Activated naive CD8-positive, alpha-beta T cell treated with anti-CD3 and anti-CD28 coated beads for 36 hours (primary cell): ENCODE results near the gene MCAM. TPM values are rescaled to one million over a fixed set of nuclear protein-coding genes. Genes with fewer than 3 reads are reported as not detected.

ENCODE experiments used
- DNase-seq: peaks from one replicate; pipeline ENCODE4 v3.0.0; 2021
- H3K27ac Mint-ChIP-seq: one replicate; pipeline ENCODE4 v1.8.0; 2022; ENCODE audit warnings: mild to moderate bottlenecking, moderate library complexity, mixed read lengths
- H3K27me3 Mint-ChIP-seq: one replicate; pipeline ENCODE4 v1.8.0; 2022; ENCODE audit warnings: mild to moderate bottlenecking, mixed read lengths
- H3K36me3 Mint-ChIP-seq: one replicate; pipeline ENCODE4 v1.8.0; 2021; ENCODE audit warnings: mild to moderate bottlenecking, mixed read lengths
- H3K4me1 Mint-ChIP-seq: one replicate; pipeline ENCODE4 v1.8.0; 2021; ENCODE audit warnings: mixed read lengths
- H3K4me3 Mint-ChIP-seq: one replicate; pipeline ENCODE4 v1.8.0; 2022; ENCODE audit warnings: mild to moderate bottlenecking, moderate library complexity, mixed read lengths
- H3K9me3 Mint-ChIP-seq: one replicate; pipeline ENCODE4 v1.8.0; 2022; ENCODE audit warnings: mixed read lengths
- total RNA-seq, 2 experiments: library from RNA; stranded (reverse); gene quantifications; one replicate each; pipeline ENCODE4 v1.2.3, GENCODE V29; 2021

Gene MCAM
- 1 to 10 TPM; 8.9 to 9.9 TPM for total RNA-seq

DNA sequence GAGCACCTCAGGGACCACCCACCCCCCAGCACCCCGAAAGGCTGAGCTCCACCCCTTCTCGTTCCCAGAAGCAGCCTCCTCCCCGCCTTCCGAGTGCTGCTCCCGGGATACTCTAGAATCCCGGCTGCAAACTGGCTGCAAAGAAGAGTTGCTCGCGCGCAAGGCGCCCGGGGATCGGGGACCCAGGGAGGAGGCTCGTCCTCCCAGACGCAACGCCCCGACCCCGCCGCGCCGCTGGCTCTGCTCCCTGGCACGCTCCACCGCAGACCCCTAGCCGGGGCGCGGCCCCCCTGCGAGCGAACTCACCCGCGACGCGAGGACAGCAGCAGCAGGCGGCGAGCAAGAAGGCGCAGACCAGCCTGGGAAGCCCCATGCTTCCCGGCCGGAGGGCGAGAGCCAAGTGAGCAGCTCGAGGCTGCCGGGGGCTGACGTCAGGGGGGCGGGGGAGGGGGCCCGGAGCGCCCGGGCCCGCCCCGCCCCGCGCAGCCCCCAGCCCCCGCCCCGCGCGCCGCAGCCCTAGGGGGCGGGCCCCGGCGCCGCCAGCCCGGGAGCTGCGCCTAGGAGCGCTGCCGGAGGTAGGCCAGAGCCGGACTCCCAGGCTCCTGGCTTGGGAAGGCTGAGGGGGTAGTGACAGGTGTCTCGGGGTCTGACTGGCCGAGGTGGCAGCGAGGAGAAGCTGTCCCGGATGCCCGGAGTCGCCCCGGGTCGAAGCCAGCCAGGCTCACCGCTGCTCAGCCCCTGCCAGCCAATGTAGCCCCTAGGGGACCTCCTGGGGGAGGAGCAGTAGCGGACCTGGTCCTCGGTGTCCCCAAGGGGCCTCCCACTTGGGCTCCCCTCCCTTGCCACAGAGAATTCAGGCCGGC lies at the start of gene MCAM:
Gene MCAM (minus strand): TSS at position 402 of the 863 bp plus-strand sequence. CDS start 29 bp downstream, at position 373.
- no peak for DNase-seq

GRCh38 chr11:119365071-119365591 lies 48.2 kb upstream of the MCAM start:
- no peak for DNase-seq
- H3K36me3 Mint-ChIP-seq, result no peaks in the 10 kb centered on the region
- no peak overlapping the region for H3K4me3 Mint-ChIP-seq
- no peak overlapping the region for H3K27ac Mint-ChIP-seq
- H3K4me1 Mint-ChIP-seq, result peaks cover 5% of the 10 kb centered on the region
- no peaks in the 10 kb centered on the region for H3K9me3 Mint-ChIP-seq
- H3K27me3 Mint-ChIP-seq, result peaks cover 69% of the 10 kb centered on the region

More for the DNA sequence above, at the start of gene MCAM:
- peaks cover 19% of the 10 kb centered on the region for H3K4me1 Mint-ChIP-seq
- H3K36me3 Mint-ChIP-seq, result no peaks in the 10 kb centered on the region
- no peak within 1 kb of the TSS for H3K27ac Mint-ChIP-seq
- no peaks in the 10 kb centered on the region for H3K9me3 Mint-ChIP-seq
- peak within 1 kb of the TSS; percentile 77 for H3K4me3 Mint-ChIP-seq
- peaks cover 30% of the 10 kb centered on the region for H3K27me3 Mint-ChIP-seq

DNA sequence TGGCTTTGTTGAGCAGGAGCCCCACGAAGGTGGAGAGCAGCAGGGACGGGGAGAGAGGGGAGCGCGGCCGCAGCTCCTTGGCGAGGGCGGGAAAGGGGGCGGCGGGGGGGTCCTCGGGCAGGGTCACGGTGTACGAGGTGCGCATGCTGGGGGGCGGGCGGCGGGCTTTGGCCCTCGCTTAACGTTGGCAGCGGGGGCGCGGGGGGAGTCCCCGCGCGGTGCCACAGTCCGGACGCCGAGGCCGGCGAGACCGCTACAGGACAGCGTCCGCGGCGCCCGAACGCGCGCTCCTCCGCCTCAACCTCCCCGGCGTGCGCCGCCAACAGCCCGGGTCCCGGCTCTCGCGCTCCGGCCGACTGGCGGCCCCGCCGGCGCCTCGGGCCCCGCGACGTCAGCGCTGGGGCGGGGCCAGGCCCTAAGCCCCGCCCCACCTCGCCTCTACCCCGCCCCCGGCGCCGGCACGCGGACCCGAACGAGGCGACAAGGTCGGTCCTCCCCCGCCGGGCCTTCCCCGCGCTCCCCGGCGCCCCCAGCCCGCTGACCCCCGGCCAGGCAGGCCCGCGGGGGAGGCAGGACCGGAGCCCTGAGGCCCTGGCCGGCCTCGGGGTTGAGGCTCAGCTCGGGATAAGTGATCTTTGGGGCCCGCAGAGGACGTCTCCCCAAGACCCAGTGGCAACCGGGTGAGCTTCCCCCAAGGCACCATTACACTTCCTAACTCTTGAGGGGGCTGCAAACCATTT lies 47.1 kb upstream of the MCAM start:
- no peaks in the 10 kb centered on the region for H3K36me3 Mint-ChIP-seq
- H3K27me3 Mint-ChIP-seq, result peaks cover 60% of the 10 kb centered on the region
- no peaks in the 10 kb centered on the region for H3K9me3 Mint-ChIP-seq
- peak; percentile 71 for DNase-seq
- no peak overlapping the region for H3K27ac Mint-ChIP-seq
- peaks cover 5% of the 10 kb centered on the region for H3K4me1 Mint-ChIP-seq
- no peak overlapping the region for H3K4me3 Mint-ChIP-seq

GRCh38 chr11:119363081-119363850 lies 46.3 kb upstream of the MCAM start:
- H3K27ac Mint-ChIP-seq, result no peak overlapping the region
- no peak for DNase-seq
- no peaks in the 10 kb centered on the region for H3K36me3 Mint-ChIP-seq
- no peak overlapping the region for H3K4me3 Mint-ChIP-seq
- peaks cover 5% of the 10 kb centered on the region for H3K4me1 Mint-ChIP-seq
- peaks cover 54% of the 10 kb centered on the region for H3K27me3 Mint-ChIP-seq
- H3K9me3 Mint-ChIP-seq, result no peaks in the 10 kb centered on the region

DNA sequence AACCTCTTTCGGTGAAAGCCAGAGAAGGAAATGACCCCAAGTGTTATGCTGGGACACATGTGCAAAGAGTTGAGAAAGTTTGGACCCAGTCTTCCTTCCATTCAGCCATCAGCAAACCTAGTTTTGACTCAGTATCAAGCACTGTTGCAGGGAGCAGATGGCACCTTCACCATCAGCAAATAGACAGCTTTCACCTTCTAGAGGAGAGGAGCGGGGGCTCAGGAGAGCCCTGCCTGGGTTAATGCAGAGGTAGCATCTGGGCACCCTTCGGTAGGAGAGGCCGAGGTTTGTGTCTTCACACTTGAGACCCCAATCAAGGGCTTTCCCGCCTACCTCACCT lies 45.8 kb upstream of the MCAM start:
- no peak for DNase-seq
- Mint-ChIP-seq H3K36me3 (no peaks in the 10 kb centered on the region), H3K27me3 (peaks cover 53% of the 10 kb centered on the region), H3K9me3 (no peaks in the 10 kb centered on the region), H3K27ac (no peak overlapping the region), H3K4me1 (peaks cover 5% of the 10 kb centered on the region), H3K4me3 (no peak overlapping the region)

DNA sequence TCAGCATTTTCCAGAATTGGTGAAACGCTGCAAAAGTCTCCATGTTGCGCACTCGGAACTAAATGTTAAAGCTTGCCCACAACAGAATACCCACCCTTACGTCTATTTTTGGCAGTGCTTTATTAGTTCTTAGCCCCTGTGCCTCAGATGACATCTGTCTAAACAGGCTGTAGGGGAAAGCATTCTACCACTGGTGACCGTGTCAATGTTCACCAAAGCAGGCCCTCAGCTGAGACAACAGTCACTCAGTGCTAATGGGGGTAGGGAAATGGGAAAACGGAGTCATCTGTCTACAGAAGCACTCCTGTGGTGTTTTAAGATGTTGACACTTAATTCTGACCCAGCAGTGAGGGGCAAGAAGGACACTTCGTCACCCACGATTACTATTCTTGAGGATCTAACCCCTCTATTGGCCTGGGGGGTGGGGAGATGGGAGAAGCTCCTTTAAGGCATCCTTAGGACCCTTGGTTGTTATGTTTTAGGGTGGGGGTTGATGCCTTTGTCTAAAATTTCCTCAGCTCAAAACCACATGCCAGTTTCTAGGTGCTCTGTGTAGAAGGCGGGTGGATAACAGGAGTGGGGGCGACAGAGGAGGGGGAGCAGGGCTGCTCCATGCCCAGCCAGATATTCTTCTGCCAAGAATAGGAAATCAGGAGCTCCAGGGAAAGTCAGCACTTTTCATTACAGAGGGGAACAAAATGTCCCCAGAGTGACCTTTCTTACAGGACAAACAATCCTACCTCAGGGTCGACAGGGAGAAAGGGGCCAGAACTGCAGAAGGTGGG lies 45.2 kb upstream of the MCAM start:
- peaks cover 53% of the 10 kb centered on the region for H3K27me3 Mint-ChIP-seq
- H3K27ac Mint-ChIP-seq, result no peak overlapping the region
- H3K4me1 Mint-ChIP-seq, result peaks cover 5% of the 10 kb centered on the region
- H3K36me3 Mint-ChIP-seq, result no peaks in the 10 kb centered on the region
- no peak for DNase-seq
- no peak overlapping the region for H3K4me3 Mint-ChIP-seq
- no peaks in the 10 kb centered on the region for H3K9me3 Mint-ChIP-seq

DNA sequence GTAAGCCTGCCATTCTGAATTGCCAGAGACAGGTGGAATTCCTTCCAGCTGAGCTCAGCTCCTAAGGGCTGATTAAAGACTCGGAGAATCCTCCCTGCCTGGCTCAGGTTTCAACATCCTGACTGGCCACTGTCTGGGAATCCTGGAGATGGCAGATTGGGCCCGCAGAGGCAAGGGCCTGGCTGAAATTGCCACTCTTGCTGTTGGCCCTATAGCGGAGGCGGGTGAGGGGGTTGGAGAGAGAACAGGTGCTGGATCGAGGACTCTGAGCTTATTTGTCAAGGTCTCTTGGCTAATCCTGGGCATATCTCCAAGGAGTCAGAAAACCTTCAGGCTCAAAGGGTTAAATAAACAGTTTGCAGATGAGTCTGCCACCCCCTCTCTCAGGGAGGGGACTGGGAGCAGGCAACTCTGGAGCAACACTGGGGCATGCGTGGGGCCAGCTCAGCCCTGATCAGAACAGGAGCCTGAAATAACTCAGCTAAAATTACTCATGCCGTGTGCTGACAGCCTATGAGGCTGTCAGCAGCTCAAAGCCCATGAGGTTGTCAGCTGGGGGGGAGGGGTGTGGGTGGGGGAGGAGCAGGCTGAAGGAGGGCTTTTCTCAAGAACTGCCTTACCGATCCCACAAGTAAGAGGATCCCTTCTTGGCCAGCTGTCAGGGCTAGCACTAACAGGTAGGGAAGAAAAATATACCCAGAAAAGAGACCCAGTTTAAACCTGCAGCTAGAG lies 44.3 kb upstream of the MCAM start:
- Mint-ChIP-seq H3K9me3 (no peaks in the 10 kb centered on the region), H3K27me3 (peaks cover 47% of the 10 kb centered on the region), H3K4me3 (no peak overlapping the region), H3K27ac (no peak overlapping the region), H3K36me3 (no peaks in the 10 kb centered on the region), H3K4me1 (peaks cover 8% of the 10 kb centered on the region)
- DNase-seq, result no peak

GRCh38 chr11:119359365-119360214 lies 42.7 kb upstream of the MCAM start:
- no peaks in the 10 kb centered on the region for H3K9me3 Mint-ChIP-seq
- H3K27ac Mint-ChIP-seq, result no peak overlapping the region
- peaks cover 6% of the 10 kb centered on the region for H3K4me1 Mint-ChIP-seq
- no peak overlapping the region for H3K4me3 Mint-ChIP-seq
- DNase-seq, result no peak
- peaks cover 43% of the 10 kb centered on the region for H3K27me3 Mint-ChIP-seq
- no peaks in the 10 kb centered on the region for H3K36me3 Mint-ChIP-seq

- no peak for DNase-seq
- H3K9me3 Mint-ChIP-seq, result no peaks in the 10 kb centered on the region
- H3K27ac Mint-ChIP-seq, result no peak overlapping the region
- H3K4me3 Mint-ChIP-seq, result no peak overlapping the region
- H3K4me1 Mint-ChIP-seq, result peaks cover 3% of the 10 kb centered on the region
- peaks cover 35% of the 10 kb centered on the region for H3K27me3 Mint-ChIP-seq
- H3K36me3 Mint-ChIP-seq, result no peaks in the 10 kb centered on the region
These were observed 40.1 kb upstream of the MCAM start for GRCh38 chr11:119357074-119357473.

DNA sequence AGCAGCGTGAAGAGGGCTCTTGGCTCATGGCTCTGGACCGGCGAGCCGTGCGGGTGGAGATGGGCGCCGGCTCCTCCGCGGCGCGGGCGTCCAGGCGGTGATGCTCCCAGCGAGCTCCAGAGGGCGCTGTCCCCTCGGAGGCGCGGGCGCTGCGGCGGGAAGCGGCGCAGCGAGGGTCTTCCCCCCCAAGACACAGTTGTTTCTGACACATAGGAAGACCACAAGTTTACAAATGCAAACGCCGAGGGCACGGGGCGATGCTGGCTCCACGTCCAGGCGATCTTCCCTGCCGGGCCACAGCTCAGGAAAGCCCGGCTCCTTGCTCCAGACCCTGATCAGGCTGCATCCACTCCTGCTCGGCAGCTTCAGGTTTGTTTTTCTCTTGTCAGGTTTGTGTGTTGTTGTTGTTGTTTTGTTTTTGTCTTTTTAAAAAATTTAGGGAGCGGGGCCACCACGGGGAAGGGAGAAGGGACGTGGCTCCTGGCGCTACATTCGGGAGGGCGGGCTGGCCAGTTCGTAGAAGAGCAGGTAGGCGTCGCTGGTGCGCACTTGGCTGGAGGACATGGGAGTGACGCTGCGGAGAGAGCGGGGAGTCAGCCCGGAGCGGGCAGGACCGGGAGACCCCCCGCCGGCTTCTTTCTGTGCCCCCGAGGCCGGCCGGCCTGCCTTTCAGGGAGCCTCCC lies 39.6 kb upstream of the MCAM start:
- Mint-ChIP-seq H3K4me1 (peaks cover 3% of the 10 kb centered on the region), H3K9me3 (no peaks in the 10 kb centered on the region), H3K27me3 (peaks cover 40% of the 10 kb centered on the region), H3K4me3 (peak overlapping the region; percentile 85), H3K27ac (peak overlapping the region; percentile 49), H3K36me3 (no peaks in the 10 kb centered on the region)
- DNase-seq, result peak; percentile 74

DNA sequence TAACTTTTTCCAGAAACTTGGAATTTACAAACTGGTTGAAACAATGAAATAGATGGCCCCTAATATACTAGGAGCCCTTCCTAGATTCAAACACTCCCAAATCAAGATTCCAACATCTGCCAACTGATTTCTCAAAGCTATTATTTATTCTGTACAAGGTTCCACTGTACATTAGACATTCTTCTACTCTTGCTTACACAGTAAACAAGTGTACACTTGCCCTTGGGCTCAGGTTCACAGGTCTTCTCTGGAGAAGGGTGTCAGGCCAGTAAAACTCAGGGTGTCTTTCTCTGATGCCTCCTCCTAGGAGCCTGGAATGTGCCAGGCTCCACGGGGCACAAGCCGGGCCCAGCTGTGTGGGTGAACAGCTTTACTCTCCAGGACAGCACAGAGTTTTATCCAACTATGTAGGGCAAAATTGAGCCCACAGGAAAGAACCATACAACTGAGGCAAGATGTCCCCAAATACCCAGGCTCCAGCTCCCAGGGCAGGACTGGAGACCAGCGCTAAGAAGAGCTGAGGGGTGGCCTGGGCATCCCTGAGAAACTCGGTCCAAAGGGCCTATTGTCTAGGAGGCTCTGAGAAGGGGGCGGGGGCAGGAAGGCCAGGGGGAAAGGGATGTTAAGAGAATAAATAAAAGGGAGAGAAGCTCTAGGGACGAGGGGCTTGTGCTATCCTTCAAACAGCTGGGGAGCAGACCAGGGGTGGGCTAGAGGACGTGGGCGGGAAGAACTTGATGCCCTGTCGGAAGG lies 38.3 kb upstream of the MCAM start:
- H3K27ac Mint-ChIP-seq, result no peak overlapping the region

DNA sequence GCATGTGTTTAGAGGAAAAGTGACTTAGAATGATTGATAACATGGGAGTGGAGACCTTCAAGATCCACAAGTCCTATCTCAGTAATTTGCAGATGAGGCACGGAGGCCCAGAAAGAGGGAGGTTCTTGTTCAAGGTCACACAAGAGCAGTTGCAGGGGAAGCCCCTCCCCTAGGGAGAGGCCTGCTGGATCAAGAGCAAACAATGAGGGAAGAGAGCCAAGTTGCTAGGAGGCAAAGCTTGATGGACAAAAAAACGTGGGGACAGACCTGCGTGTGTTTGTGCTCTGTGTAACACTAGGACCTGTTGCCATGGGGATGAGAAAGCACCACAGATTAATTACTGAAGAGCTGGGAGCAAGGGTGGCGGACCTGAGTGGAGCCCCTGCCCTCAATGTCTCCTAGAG lies 35.9 kb upstream of the MCAM start:
- Mint-ChIP-seq H3K4me3 (no peak overlapping the region), H3K4me1 (peaks cover 6% of the 10 kb centered on the region), H3K27me3 (peaks cover 45% of the 10 kb centered on the region), H3K36me3 (no peaks in the 10 kb centered on the region), H3K27ac (no peak overlapping the region), H3K9me3 (no peaks in the 10 kb centered on the region)
- no peak for DNase-seq

More for the DNA sequence above, 38.3 kb upstream of the MCAM start:
- no peak for DNase-seq
- no peak overlapping the region for H3K4me3 Mint-ChIP-seq
- peaks cover 3% of the 10 kb centered on the region for H3K4me1 Mint-ChIP-seq
- no peaks in the 10 kb centered on the region for H3K9me3 Mint-ChIP-seq
- peaks cover 46% of the 10 kb centered on the region for H3K27me3 Mint-ChIP-seq
- no peaks in the 10 kb centered on the region for H3K36me3 Mint-ChIP-seq
